IPS-18c (cell line): ENCODE results near the gene KRTAP12-1.
"Not testable (repeated sequence)": the region's sequence is repeated elsewhere in the genome, so short reads cannot be mapped to it uniquely, and the experiment has no call there.

Source experiments
- H3K4me3 ChIP-seq: 2 replicates; pipeline ENCODE4 v1.7.0; 2013; ENCODE audit warnings: low read depth, mild to moderate bottlenecking, low read length, moderate library complexity; ENCODE audit not compliant: insufficient read depth
- H3K9me3 ChIP-seq: one replicate; pipeline ENCODE4 v1.6.1; 2013; ENCODE audit warnings: mild to moderate bottlenecking, low read length, moderate library complexity; ENCODE audit not compliant: control insufficient read depth, insufficient read depth

The KRTAP12-1 gene

GRCh38 chr21:44658541-44658910, 23.4 kb downstream of the KRTAP12-1 start:
- no peak overlapping the region for H3K4me3 ChIP-seq
- H3K9me3 ChIP-seq: no peaks in the 10 kb centered on the region

GRCh38 chr21:44657635-44658540, 24.1 kb downstream of the KRTAP12-1 start, which contains the start of gene KRTAP12-3:
Gene KRTAP12-3, plus strand, starts transcription at chr21:44657932. Its CDS starts 48 bp downstream, at chr21:44657980.
- H3K4me3 ChIP-seq: no peak within 1 kb of the TSS
- no peaks in the 10 kb centered on the region for H3K9me3 ChIP-seq

GRCh38 chr21:44656868-44657267, 25.1 kb downstream of the KRTAP12-1 start:
- Histone ChIP-seq H3K4me3 (no peak overlapping the region), H3K9me3 (no peaks in the 10 kb centered on the region)

GRCh38 chr21:44654576-44655175, 27.3 kb downstream of the KRTAP12-1 start, which contains the start of gene KRTAP12-4:
Gene KRTAP12-4, minus strand, starts transcription at chr21:44654659. Its CDS starts 45 bp downstream, at chr21:44654614.
- Histone ChIP-seq H3K9me3 (no peaks in the 10 kb centered on the region), H3K4me3 (no peak within 1 kb of the TSS)

- no peak overlapping the region for H3K4me3 ChIP-seq
- no peaks in the 10 kb centered on the region for H3K9me3 ChIP-seq
Observed at GRCh38 chr21:44653656-44654575, 28.0 kb downstream of the KRTAP12-1 start.

GRCh38 chr21:44653123-44653522, 28.8 kb downstream of the KRTAP12-1 start:
- no peak overlapping the region for H3K4me3 ChIP-seq

GRCh38 chr21:44650973-44651675, 30.8 kb downstream of the KRTAP12-1 start:
- H3K4me3 ChIP-seq: no peak overlapping the region

More at GRCh38 chr21:44653123-44653522, 28.8 kb downstream of the KRTAP12-1 start:
- H3K9me3 ChIP-seq: no peaks in the 10 kb centered on the region

GRCh38 chr21:44650265-44650972, 31.5 kb downstream of the KRTAP12-1 start:
- peaks cover 2% of the 10 kb centered on the region for H3K9me3 ChIP-seq
- no peak overlapping the region for H3K4me3 ChIP-seq

More at GRCh38 chr21:44650973-44651675, 30.8 kb downstream of the KRTAP12-1 start:
- peaks cover 2% of the 10 kb centered on the region for H3K9me3 ChIP-seq

GRCh38 chr21:44649521-44650100, 32.4 kb downstream of the KRTAP12-1 start:
- Histone ChIP-seq H3K9me3 (peaks cover 2% of the 10 kb centered on the region), H3K4me3 (no peak overlapping the region)

- Histone ChIP-seq H3K4me3 (no peak overlapping the region), H3K9me3 (peaks cover 2% of the 10 kb centered on the region)
Observed at GRCh38 chr21:44648557-44649311, 33.2 kb downstream of the KRTAP12-1 start.

GRCh38 chr21:44647222-44647552, 34.8 kb downstream of the KRTAP12-1 start:
- Histone ChIP-seq H3K9me3 (peaks cover 2% of the 10 kb centered on the region), H3K4me3 (no peak overlapping the region)

- H3K9me3 ChIP-seq, H3K4me3 ChIP-seq: not testable (repeated sequence)
Observed at GRCh38 chr21:44646366-44647221, 35.4 kb downstream of the KRTAP12-1 start, which contains the start of gene KRTAP10-11. Gene KRTAP10-11, plus strand, starts transcription at chr21:44646414. Its CDS starts 45 bp downstream, at chr21:44646459.

GRCh38 chr21:44644878-44645277, 37.1 kb downstream of the KRTAP12-1 start:
- Histone ChIP-seq H3K9me3 (peaks cover 2% of the 10 kb centered on the region), H3K4me3 (no peak overlapping the region)

GRCh38 chr21:44643741-44644310, 38.1 kb downstream of the KRTAP12-1 start:
- Histone ChIP-seq H3K4me3 (no peak overlapping the region), H3K9me3 (peaks cover 2% of the 10 kb centered on the region)
